Measurements from ENCODE around the gene MAP3K3. TPM values are rescaled to one million over a fixed set of nuclear protein-coding genes. Genes with fewer than 3 reads are reported as not detected.

Gene MAP3K3
- polyA plus RNA-seq (2011; rRNA removed): 14.9 and 15.3 TPM in 2 replicates
- 23.1 and 24.0 TPM in 2 replicates for polyA minus RNA-seq (2011; rRNA and poly(A)+ RNA removed)

DNA sequence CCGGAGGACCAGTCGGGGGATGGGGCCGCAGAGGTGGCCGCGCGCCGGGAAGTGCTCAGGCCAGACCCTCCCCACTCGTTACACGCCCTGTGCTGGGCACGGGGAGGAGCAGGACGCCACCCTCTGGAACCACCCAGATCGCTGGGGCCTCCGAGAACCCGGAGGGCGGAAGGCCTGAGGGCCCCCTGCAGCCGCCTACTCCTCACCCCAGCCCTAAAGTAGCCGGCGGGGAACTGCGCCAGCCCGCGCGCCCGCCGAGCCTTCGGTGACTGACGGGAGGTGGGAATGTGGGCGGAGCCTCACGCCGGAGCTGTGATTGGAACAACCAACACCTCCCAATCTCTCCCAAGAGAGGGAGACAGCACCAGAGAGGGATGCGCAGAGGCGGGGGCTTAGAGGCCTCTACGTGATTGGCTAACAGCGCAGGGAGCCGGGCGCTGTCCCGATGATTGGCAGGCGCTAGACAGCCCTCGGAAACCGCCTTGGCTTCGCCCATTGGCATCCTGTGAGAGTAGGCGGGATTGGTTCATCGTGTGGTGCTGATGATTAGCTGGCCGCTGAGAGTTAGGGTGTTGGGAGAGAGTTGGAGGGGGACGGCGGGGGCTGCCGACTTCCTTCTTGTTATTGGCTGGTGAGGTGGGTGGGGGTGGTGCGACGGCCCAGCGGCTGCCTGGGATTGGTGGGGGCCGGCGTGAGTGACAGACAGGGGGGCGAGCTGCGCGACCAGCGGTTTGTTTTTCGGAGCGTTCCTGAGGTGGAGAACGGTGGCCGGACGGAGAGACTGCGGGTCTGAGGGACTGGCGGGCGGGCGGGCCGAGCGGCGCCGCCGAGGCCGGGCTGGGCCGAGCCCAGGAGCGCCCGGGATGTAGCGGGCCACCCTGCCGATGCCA is at the start of gene MAP3K3:
Gene MAP3K3 (plus strand): TSS at position 734 of the 890 bp plus-strand sequence. CDS start 343 bp downstream, outside the sequence.
- TF ChIP-seq, protein P1, sequence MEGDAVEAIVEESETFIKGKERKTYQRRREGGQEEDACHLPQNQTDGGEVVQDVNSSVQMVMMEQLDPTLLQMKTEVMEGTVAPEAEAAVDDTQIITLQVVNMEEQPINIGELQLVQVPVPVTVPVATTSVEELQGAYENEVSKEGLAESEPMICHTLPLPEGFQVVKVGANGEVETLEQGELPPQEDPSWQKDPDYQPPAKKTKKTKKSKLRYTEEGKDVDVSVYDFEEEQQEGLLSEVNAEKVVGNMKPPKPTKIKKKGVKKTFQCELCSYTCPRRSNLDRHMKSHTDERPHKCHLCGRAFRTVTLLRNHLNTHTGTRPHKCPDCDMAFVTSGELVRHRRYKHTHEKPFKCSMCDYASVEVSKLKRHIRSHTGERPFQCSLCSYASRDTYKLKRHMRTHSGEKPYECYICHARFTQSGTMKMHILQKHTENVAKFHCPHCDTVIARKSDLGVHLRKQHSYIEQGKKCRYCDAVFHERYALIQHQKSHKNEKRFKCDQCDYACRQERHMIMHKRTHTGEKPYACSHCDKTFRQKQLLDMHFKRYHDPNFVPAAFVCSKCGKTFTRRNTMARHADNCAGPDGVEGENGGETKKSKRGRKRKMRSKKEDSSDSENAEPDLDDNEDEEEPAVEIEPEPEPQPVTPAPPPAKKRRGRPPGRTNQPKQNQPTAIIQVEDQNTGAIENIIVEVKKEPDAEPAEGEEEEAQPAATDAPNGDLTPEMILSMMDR (IDR thresholded peaks at IDR 0.05; ENCODE audit: low read depth, low read length): peak; percentile 17; the same call in 1 of the 2 replicates
- ChIA-PET CTCF (interaction anchor here (0.7 to 2.7 kb wide), 6 partner anchors 8 to 204 kb away, joined by 3 to 33 read pairs (median 4); partner anchors contain the start of gene TACO1), POLR2A (interaction anchor here (0.6 to 1.7 kb wide), 29 partner anchors 10 to 1435 kb away, joined by 3 to 11 read pairs (median 4); partner anchors contain the start of genes CCDC47, DCAF7, GNA13 and TACO1)
- Histone ChIP-seq H3K27ac (ENCODE audit: low read depth, low read length) (peak within 1 kb of the TSS; percentile 65), H3K9me3 (ENCODE audit: control insufficient read depth, insufficient read depth, low read length) (no peaks in the 10 kb centered on the region), H3K4me3 (ENCODE audit: low read depth, low read length) (peak within 1 kb of the TSS; percentile 75), H3K27me3 (ENCODE audit: control insufficient read depth, insufficient read depth, low read length) (no peaks in the 10 kb centered on the region)
- DNase-seq (ENCODE audit: low read depth, low spot score): peak; percentile 100

- TF ChIP-seq, protein P1 (IDR thresholded peaks at IDR 0.05; ENCODE audit: low read depth, low read length): peak; percentile 48
- no peak for DNase-seq (ENCODE audit: low read depth, low spot score)
- no peaks in the 10 kb centered on the region for H3K9me3 ChIP-seq (ENCODE audit: control insufficient read depth, insufficient read depth, low read length)
- no peak overlapping the region for H3K4me3 ChIP-seq (ENCODE audit: low read depth, low read length)
- CTCF ChIA-PET: interaction anchor here (0.7 to 2.6 kb wide), 3 partner anchors 18 to 148 kb away, joined by 4 to 16 read pairs (median 4); no protein-coding TSS in a partner anchor
- no peaks in the 10 kb centered on the region for H3K27me3 ChIP-seq (ENCODE audit: control insufficient read depth, insufficient read depth, low read length)
- POLR2A ChIA-PET: no interaction called here
- H3K27ac ChIP-seq (ENCODE audit: low read depth, low read length): no peak overlapping the region
These were observed 48.6 kb upstream of the MAP3K3 start for GRCh38 chr17:63573634-63574033.

- Histone ChIP-seq H3K4me3 (ENCODE audit: low read depth, low read length) (no peak overlapping the region), H3K27me3 (ENCODE audit: control insufficient read depth, insufficient read depth, low read length) (no peaks in the 10 kb centered on the region), H3K27ac (ENCODE audit: low read depth, low read length) (no peak overlapping the region), H3K9me3 (ENCODE audit: control insufficient read depth, insufficient read depth, low read length) (no peaks in the 10 kb centered on the region)
- TF ChIP-seq, protein P1 (IDR thresholded peaks at IDR 0.05; ENCODE audit: low read depth, low read length): no peak
- DNase-seq (ENCODE audit: low read depth, low spot score): no peak
- ChIA-PET POLR2A (interaction anchor here (0.7 kb wide), 1 partner anchor 17 kb away, joined by 3 read pairs; no protein-coding TSS in a partner anchor), CTCF (interaction anchor here (0.9 to 1.1 kb wide), 2 partner anchors 35 to 153 kb away, joined by 3 to 4 read pairs; no protein-coding TSS in a partner anchor)
These were observed 44.0 kb upstream of the MAP3K3 start for GRCh38 chr17:63578027-63578768.

GRCh38 chr17:63578769-63579111 is 43.5 kb upstream of the MAP3K3 start:
- CTCF ChIA-PET: interaction anchor here (0.9 to 1.1 kb wide), 2 partner anchors 34 to 153 kb away, joined by 3 to 4 read pairs; no protein-coding TSS in a partner anchor
- Histone ChIP-seq H3K9me3 (ENCODE audit: control insufficient read depth, insufficient read depth, low read length) (no peaks in the 10 kb centered on the region), H3K27ac (ENCODE audit: low read depth, low read length) (no peak overlapping the region), H3K27me3 (ENCODE audit: control insufficient read depth, insufficient read depth, low read length) (no peaks in the 10 kb centered on the region), H3K4me3 (ENCODE audit: low read depth, low read length) (no peak overlapping the region)
- TF ChIP-seq, protein P1 (IDR thresholded peaks at IDR 0.05; ENCODE audit: low read depth, low read length): no peak
- no peak for DNase-seq (ENCODE audit: low read depth, low spot score)
- POLR2A ChIA-PET: interaction anchor here (0.7 kb wide), 1 partner anchor 17 kb away, joined by 3 read pairs; no protein-coding TSS in a partner anchor
